Measurements from ENCODE around the gene SPATS2. TPM values are rescaled to one million over a fixed set of nuclear protein-coding genes. Genes with fewer than 3 reads are reported as not detected.

Gene SPATS2
- total RNA-seq, 3 donors from 2014 or later (not counting 1 experiment from before 2014, with no cell fraction given): 14.6 to 18.4 (median 15.4) TPM

DNA sequence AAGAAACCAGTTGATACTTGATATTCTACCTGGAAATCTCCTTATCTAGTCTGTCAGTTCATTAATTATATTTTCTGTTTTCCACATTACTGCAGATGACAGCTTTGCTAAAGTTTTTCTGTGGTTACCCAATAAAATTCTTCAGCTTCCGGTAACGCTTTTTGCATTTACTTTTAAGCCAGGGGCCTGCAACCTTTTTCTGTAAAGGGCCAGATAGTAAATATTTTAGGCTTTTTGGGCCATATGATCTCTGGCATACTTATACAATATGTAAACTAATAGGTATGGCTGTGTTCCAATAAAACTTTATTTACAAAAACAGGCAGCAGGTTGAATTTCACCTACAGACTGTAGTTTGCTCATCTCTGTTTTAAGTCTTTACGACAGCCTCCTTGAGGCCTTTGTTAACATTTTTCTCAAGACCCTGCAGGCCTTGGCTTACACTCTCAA lies 48.3 kb downstream of the SPATS2 start:
- ATAC-seq (no peak), DNase-seq (no peak)
- no peak for TF ChIP-seq CTCF (IDR thresholded peaks at IDR 0.05)
- H3K9me3 Mint-ChIP-seq: no peaks in the 10 kb centered on the region
- H3K4me1 Mint-ChIP-seq: peaks cover 7% of the 10 kb centered on the region in 2 donors
- H3K27me3 Mint-ChIP-seq (ENCODE audit: low read depth in 2 of 2): no peaks in the 10 kb centered on the region
- Histone ChIP-seq H3K4me3 (ENCODE audit: low read length) (no peak overlapping the region), H3K36me3 (ENCODE audit: control insufficient read depth, insufficient read depth, low read length) (no peaks in the 10 kb centered on the region), H3K27me3 (ENCODE audit: control insufficient read depth, insufficient read depth, low read length) (no peaks in the 10 kb centered on the region), H3K9me3 (ENCODE audit: control insufficient read depth, insufficient read depth, low read length) (no peaks in the 10 kb centered on the region), H3K4me1 (ENCODE audit: control insufficient read depth, insufficient read depth, low read length) (no peaks in the 10 kb centered on the region), H3K27ac (ENCODE audit: low read length) (no peak overlapping the region)
- peak overlapping the region; percentile 31 for H3K4me3 Mint-ChIP-seq
- intact Hi-C loops (cut with micrococcal nuclease): no loop called here
- H3K36me3 Mint-ChIP-seq: no peaks in the 10 kb centered on the region
- no peak overlapping the region for H3K27ac Mint-ChIP-seq
- WGBS (ENCODE audit: insufficient coverage): 78% methylated on average over 3 of the region's 3 CpGs

- H3K4me3 ChIP-seq (ENCODE audit: low read length): no peak overlapping the region
- no peak for ATAC-seq
- H3K4me3 Mint-ChIP-seq: no peak overlapping the region
- DNase-seq: no peak
- no peak for TF ChIP-seq CTCF (IDR thresholded peaks at IDR 0.05)
- H3K27me3 ChIP-seq (ENCODE audit: control insufficient read depth, insufficient read depth, low read length): no peaks in the 10 kb centered on the region
- intact Hi-C loops (cut with micrococcal nuclease): no loop called here
- H3K4me1 ChIP-seq (ENCODE audit: control insufficient read depth, insufficient read depth, low read length): no peaks in the 10 kb centered on the region
- H3K27ac Mint-ChIP-seq: no peak overlapping the region
- H3K9me3 Mint-ChIP-seq: no peaks in the 10 kb centered on the region
- no peaks in the 10 kb centered on the region for H3K36me3 ChIP-seq (ENCODE audit: control insufficient read depth, insufficient read depth, low read length)
- H3K4me1 Mint-ChIP-seq: peaks cover 7% of the 10 kb centered on the region in 2 donors
- no peaks in the 10 kb centered on the region for H3K9me3 ChIP-seq (ENCODE audit: control insufficient read depth, insufficient read depth, low read length)
- no peaks in the 10 kb centered on the region for H3K27me3 Mint-ChIP-seq (ENCODE audit: low read depth in 2 of 2)
- WGBS (ENCODE audit: insufficient coverage): 80% methylated on average over 1 of the region's 2 CpGs
- H3K36me3 Mint-ChIP-seq: no peaks in the 10 kb centered on the region
- H3K27ac ChIP-seq (ENCODE audit: low read length): no peak overlapping the region
Measured at GRCh38 chr12:49416892-49417291, 49.6 kb downstream of the SPATS2 start.

DNA sequence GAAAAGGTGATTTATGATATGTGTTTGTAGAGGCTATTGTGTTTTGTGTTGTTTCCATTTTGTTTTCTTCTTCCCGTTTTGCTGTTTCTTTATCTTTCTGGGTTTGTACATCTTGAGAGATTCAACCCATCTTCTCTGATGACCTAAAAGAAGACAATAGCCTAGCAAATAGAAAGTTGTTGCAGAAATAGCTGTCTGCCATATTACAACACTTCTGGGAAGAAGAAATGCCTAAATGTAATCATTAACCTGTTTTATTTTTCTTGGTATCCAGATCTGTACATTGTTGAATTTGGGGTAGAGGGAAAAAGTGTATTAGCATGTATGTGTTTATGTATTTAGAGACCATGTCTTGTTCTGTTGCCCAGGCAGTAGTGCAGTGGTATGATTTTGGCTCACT lies 50.3 kb downstream of the SPATS2 start:
- Mint-ChIP-seq H3K27ac (no peak overlapping the region), H3K9me3 (no peaks in the 10 kb centered on the region), H3K27me3 (ENCODE audit: low read depth in 2 of 2) (no peaks in the 10 kb centered on the region), H3K36me3 (no peaks in the 10 kb centered on the region), H3K4me3 (no peak overlapping the region), H3K4me1 (peaks cover 7% of the 10 kb centered on the region in 2 donors)
- H3K4me3 ChIP-seq (ENCODE audit: low read length): no peak overlapping the region
- H3K36me3 ChIP-seq (ENCODE audit: control insufficient read depth, insufficient read depth, low read length): no peaks in the 10 kb centered on the region
- ATAC-seq (no peak), DNase-seq (no peak)
- no peak overlapping the region for H3K27ac ChIP-seq (ENCODE audit: low read length)
- intact Hi-C loops (cut with micrococcal nuclease): no loop called here
- no peaks in the 10 kb centered on the region for H3K27me3 ChIP-seq (ENCODE audit: control insufficient read depth, insufficient read depth, low read length)
- no peaks in the 10 kb centered on the region for H3K9me3 ChIP-seq (ENCODE audit: control insufficient read depth, insufficient read depth, low read length)
- H3K4me1 ChIP-seq (ENCODE audit: control insufficient read depth, insufficient read depth, low read length): no peaks in the 10 kb centered on the region
- 86% methylated on average over 1 of the region's 1 CpG for WGBS (ENCODE audit: insufficient coverage)
- TF ChIP-seq CTCF (IDR thresholded peaks at IDR 0.05): no peak

GRCh38 chr12:49420556-49420955 lies 53.3 kb downstream of the SPATS2 start:
- ATAC-seq (no peak), DNase-seq (no peak)
- no peaks in the 10 kb centered on the region for H3K36me3 Mint-ChIP-seq
- H3K9me3 ChIP-seq (ENCODE audit: control insufficient read depth, insufficient read depth, low read length): no peaks in the 10 kb centered on the region
- no peak overlapping the region for H3K27ac Mint-ChIP-seq
- no peaks in the 10 kb centered on the region for H3K4me1 ChIP-seq (ENCODE audit: control insufficient read depth, insufficient read depth, low read length)
- H3K36me3 ChIP-seq (ENCODE audit: control insufficient read depth, insufficient read depth, low read length): no peaks in the 10 kb centered on the region
- intact Hi-C loops (cut with micrococcal nuclease): no loop called here
- H3K4me3 ChIP-seq (ENCODE audit: low read length): no peak overlapping the region
- no peak for TF ChIP-seq CTCF (IDR thresholded peaks at IDR 0.05)
- no peaks in the 10 kb centered on the region for H3K4me1 Mint-ChIP-seq
- H3K9me3 Mint-ChIP-seq: no peaks in the 10 kb centered on the region
- H3K27ac ChIP-seq (ENCODE audit: low read length): no peak overlapping the region
- no peaks in the 10 kb centered on the region for H3K27me3 ChIP-seq (ENCODE audit: control insufficient read depth, insufficient read depth, low read length)
- H3K4me3 Mint-ChIP-seq: no peak overlapping the region
- WGBS (ENCODE audit: insufficient coverage): 100% methylated on average over 3 of the region's 4 CpGs
- H3K27me3 Mint-ChIP-seq (ENCODE audit: low read depth in 2 of 2): no peaks in the 10 kb centered on the region

All from natural killer cell (primary cell).